K562 (cell line): ENCODE results near the gene PRRT2. TPM values are rescaled to one million over a fixed set of nuclear protein-coding genes. Genes with fewer than 3 reads are reported as not detected.
A peak's percentile ranks its signal among the peaks of the same experiment; 100 is the strongest.

Experiments
- ATF7 ChIP-seq: fragments of 450-650 bp; IDR thresholded peaks from 2 replicates; pipeline ENCODE4 v1.7.1; 2014; ENCODE audit warnings: mild to moderate bottlenecking, moderate library complexity
- CBX1 ChIP-seq: sonication (generic); IDR thresholded peaks from 2 replicates; pipeline ENCODE4 v1.6.1; 2016; ENCODE audit warnings: antibody characterized with exemption, low read depth, mild to moderate bottlenecking
- CEBPB ChIP-seq: fragments of 450-650 bp; IDR thresholded peaks from 2 replicates; pipeline ENCODE4 v1.6.1; 2016; ENCODE audit warnings: missing genetic modification characterization, missing compliant biosample characterization
- JUND ChIP-seq, 2 experiments: IDR thresholded peaks; 2 replicates in 1 of 2; 3 replicates in 1 of 2; pipeline ENCODE4 v1.6.1; 2011; ENCODE audit warnings: borderline replicate concordance in 2 of 2, low read depth in 2 of 2, low read length in 2 of 2, improper control_type of control experiment in 1 of 2, missing biosample characterization in 1 of 2, missing genetic modification characterization in 1 of 2, missing genetic modification reagents in 1 of 2
- MAZ ChIP-seq, 2 experiments: fragments of 450-650 bp in 1 of 2; sonication (generic) in 1 of 2; formaldehyde crosslinking; IDR thresholded peaks in 1 of 2; conservative IDR thresholded peaks in 1 of 2; 2 replicates each; pipeline versions ENCODE4 v1.4.0 to v1.5.0; 2020; ENCODE audit warnings: mild to moderate bottlenecking in 1 of 2, missing genetic modification reagents in 1 of 2
- PHB ChIP-seq: fragments of 250-450 bp; sonication (Bioruptor Pico); IDR thresholded peaks from 2 replicates; pipeline ENCODE4 v1.5.0; 2021
- RB1 ChIP-seq: fragments of 450-650 bp; IDR thresholded peaks from 2 replicates; pipeline ENCODE4 v1.6.1; 2017; ENCODE audit warnings: low read depth, mild to moderate bottlenecking
- RCOR1 ChIP-seq, 2 experiments: IDR thresholded peaks; 2 replicates each; pipeline ENCODE4 v1.6.1; 2012; ENCODE audit warnings: low read depth in 2 of 2, low read length in 2 of 2, borderline replicate concordance in 1 of 2, improper control_type of control experiment in 1 of 2
- YY1 ChIP-seq, 3 experiments: IDR thresholded peaks; 2 replicates each; pipeline ENCODE4 v1.6.1; 2011; ENCODE audit warnings: low read length in 2 of 3, mild to moderate bottlenecking in 2 of 3, moderate library complexity in 2 of 3, borderline replicate concordance in 1 of 3, control low read depth in 1 of 3, low read depth in 1 of 3; ENCODE audit not compliant: insufficient read depth in 3 of 3, insufficient replicate concordance in 2 of 3, control insufficient read depth in 1 of 3, insufficient read length in 1 of 3; ENCODE audit errors: extremely low read depth in 1 of 3
- ZBTB7A ChIP-seq: IDR thresholded peaks from 2 replicates; pipeline ENCODE4 v1.6.1; 2011; ENCODE audit warnings: low read depth, mild to moderate bottlenecking, low read length, moderate library complexity, borderline replicate concordance; ENCODE audit not compliant: control insufficient read depth
- polyA plus RNA-seq, 8 experiments: library from polyadenylated mRNA; depleted of rRNA in 4 of 8; stranded (reverse) in 5 of 8; unstranded in 3 of 8; fragments of >200 nt; fragmentation: Nextera tagmentation in 2 of 8; fragmentation: Illumina TruSeq in 1 of 8; extraction: Ambion mirVana in 2 of 8; extraction: Trizol in 1 of 8; gene quantifications; 2 replicates each; pipeline versions ENCODE4 v1.2.1 to v1.2.3, GENCODE V29; 2011 to 2014; ENCODE audit warnings: inconsistent platforms in 1 of 8, missing spikeins in 1 of 8
- total RNA-seq, 7 experiments: library from RNA; depleted of rRNA in 6 of 7; stranded (reverse); fragments of >200 nt in 6 of 7; fragmentation: Illumina TruSeq in 2 of 7; extraction: Trizol in 2 of 7; gene quantifications; 2 replicates each; pipeline versions ENCODE4 v1.2.1 to v1.2.3, GENCODE V29; 2011 to 2021; ENCODE audit warnings: low replicate concordance in 1 of 7
- TF ChIP-seq, protein P1 (sequence below): fragments of 450-650 bp; IDR thresholded peaks from 2 replicates; pipeline ENCODE4 v1.6.1; 2016; ENCODE audit warnings: mild to moderate bottlenecking, moderate library complexity

PRRT2 gene
- total and polyA plus RNA-seq, 9 of the 15 experiments (the other 6 are each of a cell fraction or from before 2014, with no cell fraction given) = 0.11 to 1.0 (median 0.42) TPM; not detected in 2

DNA sequence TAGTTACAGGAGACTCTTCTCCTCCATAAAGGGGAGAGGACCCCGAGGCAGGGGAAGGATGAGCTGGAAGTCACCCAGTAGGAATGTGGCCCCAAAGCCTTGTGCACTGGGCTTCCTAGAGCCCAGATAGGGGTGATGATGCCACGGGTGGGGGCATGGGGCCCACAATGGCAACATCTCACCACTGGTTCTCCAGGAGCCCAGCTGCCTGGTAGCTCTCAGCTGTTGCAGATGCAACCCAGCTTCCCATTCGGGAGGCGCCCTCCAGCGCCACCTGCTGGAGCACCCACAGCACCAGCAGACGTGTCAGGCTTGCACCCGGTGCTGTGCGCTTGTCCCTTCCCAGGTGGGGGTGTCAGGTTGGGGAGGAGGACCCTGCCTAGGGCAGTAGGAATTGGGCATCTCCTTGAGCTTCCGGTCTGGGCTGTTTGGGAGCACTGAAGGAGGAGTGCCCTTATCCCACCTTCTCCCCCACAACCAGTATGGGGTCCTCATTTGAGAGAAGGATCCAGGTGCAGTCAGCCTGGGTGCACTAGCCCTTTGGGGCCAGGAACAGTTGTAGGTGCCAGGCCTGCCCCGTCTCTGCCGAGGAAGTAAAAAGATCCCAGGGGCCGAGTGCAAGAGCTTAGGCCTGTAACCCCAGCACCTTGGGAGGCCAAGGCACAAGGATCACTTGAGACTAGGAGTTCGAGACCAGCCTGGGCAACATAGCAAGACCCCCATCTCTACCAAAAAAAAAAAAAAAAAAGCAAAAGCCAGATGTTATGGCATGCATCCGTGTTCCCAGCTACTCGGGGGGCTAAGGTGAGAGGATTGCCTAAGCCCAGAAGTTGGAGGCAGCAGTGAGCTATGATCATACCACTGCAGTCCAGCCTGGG is 36.7 kb downstream of the PRRT2 start (continued):
- no peak; the same call in 1 of the 2 replicates for TF ChIP-seq PHB (CRISPR knock-in tag)
- TF ChIP-seq ZBTB7A = 0 out of 2 replicates have a peak, but pooled peaks have one; percentile 10
- peak in 1 of 3 experiments; percentile 20 for TF ChIP-seq YY1 (IDR thresholded peaks at IDR 0.05; ENCODE audit: borderline replicate concordance in 1 of 3, control insufficient read depth in 1 of 3, extremely low read depth in 1 of 3, insufficient read depth in 3 of 3, insufficient read length in 1 of 3, insufficient replicate concordance in 2 of 3, low read depth in 1 of 3, low read length in 2 of 3)
- peak; percentile 25; the same call in 1 of the 2 replicates for TF ChIP-seq ATF7
- peak; percentile 73 for TF ChIP-seq RB1
- 0 out of 2 replicates have a peak, but pooled peaks have one; percentile 43 for TF ChIP-seq CBX1
- 0 out of 2 replicates have a peak, but pooled peaks have one; percentile 44 for TF ChIP-seq JUND (IDR thresholded peaks at IDR 0.05; ENCODE audit: borderline replicate concordance, low read depth, low read length)
- peak; percentile 25; the same call in 1 of the 3 replicates for TF ChIP-seq JUND (tag; IDR thresholded peaks at IDR 0.05; ENCODE audit: borderline replicate concordance, low read depth, low read length)
- TF ChIP-seq MAZ (CRISPR knock-in tag; conservative IDR thresholded peaks at IDR 0.05 in 1 of 2, IDR thresholded peaks at IDR 0.05 in 1 of 2) = peak; percentile 33 to 67; a peak in 1 of 4 replicates
- no peak for TF ChIP-seq CEBPB
- TF ChIP-seq, protein P1, sequence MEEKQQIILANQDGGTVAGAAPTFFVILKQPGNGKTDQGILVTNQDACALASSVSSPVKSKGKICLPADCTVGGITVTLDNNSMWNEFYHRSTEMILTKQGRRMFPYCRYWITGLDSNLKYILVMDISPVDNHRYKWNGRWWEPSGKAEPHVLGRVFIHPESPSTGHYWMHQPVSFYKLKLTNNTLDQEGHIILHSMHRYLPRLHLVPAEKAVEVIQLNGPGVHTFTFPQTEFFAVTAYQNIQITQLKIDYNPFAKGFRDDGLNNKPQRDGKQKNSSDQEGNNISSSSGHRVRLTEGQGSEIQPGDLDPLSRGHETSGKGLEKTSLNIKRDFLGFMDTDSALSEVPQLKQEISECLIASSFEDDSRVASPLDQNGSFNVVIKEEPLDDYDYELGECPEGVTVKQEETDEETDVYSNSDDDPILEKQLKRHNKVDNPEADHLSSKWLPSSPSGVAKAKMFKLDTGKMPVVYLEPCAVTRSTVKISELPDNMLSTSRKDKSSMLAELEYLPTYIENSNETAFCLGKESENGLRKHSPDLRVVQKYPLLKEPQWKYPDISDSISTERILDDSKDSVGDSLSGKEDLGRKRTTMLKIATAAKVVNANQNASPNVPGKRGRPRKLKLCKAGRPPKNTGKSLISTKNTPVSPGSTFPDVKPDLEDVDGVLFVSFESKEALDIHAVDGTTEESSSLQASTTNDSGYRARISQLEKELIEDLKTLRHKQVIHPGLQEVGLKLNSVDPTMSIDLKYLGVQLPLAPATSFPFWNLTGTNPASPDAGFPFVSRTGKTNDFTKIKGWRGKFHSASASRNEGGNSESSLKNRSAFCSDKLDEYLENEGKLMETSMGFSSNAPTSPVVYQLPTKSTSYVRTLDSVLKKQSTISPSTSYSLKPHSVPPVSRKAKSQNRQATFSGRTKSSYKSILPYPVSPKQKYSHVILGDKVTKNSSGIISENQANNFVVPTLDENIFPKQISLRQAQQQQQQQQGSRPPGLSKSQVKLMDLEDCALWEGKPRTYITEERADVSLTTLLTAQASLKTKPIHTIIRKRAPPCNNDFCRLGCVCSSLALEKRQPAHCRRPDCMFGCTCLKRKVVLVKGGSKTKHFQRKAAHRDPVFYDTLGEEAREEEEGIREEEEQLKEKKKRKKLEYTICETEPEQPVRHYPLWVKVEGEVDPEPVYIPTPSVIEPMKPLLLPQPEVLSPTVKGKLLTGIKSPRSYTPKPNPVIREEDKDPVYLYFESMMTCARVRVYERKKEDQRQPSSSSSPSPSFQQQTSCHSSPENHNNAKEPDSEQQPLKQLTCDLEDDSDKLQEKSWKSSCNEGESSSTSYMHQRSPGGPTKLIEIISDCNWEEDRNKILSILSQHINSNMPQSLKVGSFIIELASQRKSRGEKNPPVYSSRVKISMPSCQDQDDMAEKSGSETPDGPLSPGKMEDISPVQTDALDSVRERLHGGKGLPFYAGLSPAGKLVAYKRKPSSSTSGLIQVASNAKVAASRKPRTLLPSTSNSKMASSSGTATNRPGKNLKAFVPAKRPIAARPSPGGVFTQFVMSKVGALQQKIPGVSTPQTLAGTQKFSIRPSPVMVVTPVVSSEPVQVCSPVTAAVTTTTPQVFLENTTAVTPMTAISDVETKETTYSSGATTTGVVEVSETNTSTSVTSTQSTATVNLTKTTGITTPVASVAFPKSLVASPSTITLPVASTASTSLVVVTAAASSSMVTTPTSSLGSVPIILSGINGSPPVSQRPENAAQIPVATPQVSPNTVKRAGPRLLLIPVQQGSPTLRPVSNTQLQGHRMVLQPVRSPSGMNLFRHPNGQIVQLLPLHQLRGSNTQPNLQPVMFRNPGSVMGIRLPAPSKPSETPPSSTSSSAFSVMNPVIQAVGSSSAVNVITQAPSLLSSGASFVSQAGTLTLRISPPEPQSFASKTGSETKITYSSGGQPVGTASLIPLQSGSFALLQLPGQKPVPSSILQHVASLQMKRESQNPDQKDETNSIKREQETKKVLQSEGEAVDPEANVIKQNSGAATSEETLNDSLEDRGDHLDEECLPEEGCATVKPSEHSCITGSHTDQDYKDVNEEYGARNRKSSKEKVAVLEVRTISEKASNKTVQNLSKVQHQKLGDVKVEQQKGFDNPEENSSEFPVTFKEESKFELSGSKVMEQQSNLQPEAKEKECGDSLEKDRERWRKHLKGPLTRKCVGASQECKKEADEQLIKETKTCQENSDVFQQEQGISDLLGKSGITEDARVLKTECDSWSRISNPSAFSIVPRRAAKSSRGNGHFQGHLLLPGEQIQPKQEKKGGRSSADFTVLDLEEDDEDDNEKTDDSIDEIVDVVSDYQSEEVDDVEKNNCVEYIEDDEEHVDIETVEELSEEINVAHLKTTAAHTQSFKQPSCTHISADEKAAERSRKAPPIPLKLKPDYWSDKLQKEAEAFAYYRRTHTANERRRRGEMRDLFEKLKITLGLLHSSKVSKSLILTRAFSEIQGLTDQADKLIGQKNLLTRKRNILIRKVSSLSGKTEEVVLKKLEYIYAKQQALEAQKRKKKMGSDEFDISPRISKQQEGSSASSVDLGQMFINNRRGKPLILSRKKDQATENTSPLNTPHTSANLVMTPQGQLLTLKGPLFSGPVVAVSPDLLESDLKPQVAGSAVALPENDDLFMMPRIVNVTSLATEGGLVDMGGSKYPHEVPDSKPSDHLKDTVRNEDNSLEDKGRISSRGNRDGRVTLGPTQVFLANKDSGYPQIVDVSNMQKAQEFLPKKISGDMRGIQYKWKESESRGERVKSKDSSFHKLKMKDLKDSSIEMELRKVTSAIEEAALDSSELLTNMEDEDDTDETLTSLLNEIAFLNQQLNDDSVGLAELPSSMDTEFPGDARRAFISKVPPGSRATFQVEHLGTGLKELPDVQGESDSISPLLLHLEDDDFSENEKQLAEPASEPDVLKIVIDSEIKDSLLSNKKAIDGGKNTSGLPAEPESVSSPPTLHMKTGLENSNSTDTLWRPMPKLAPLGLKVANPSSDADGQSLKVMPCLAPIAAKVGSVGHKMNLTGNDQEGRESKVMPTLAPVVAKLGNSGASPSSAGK = no peak
- peak in 1 of 2 experiments; percentile 63; a peak in 1 of 4 replicates for TF ChIP-seq RCOR1 (IDR thresholded peaks at IDR 0.05; ENCODE audit: borderline replicate concordance in 1 of 2, low read depth in 2 of 2, low read length in 2 of 2)
